ENCODE data around the gene RTCA.
"Not testable (repeated sequence)": the region's sequence is repeated elsewhere in the genome, so short reads cannot be mapped to it uniquely, and the experiment has no call there.

Gene RTCA

DNA sequence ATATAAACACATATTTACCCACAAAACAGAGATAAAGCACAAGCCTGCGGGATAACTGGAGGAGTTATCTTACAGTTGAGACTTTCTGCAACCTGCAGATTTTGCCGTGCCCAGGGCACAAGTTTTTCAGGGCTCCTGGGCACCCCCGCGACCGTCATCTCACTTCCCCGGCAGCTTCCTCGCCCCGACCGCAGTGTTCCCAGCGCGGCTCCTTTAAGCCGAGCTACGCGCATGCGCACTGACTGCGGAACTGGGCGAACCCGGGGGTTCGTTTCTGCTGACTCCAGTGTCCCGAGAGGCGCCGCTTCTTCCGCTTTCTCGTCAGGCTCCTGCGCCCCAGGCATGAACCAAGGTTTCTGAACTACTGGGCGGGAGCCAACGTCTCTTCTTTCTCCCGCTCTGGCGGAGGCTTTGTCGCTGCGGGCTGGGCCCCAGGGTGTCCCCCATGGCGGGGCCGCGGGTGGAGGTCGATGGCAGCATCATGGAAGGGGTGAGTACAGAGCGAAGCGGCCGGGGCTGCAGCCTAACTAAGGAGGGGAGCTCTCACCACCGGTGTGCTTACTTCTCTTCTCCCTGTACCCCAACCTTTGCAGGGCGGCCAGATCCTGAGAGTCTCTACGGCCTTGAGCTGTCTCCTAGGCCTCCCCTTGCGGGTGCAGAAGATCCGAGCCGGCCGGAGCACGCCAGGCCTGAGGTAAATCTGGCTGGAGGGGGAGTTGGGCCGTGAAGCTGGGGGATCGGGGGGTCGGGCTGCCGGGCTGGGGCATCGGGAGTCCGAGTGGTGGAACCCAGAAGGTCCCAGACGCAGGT, at the start of gene RTCA:
TSS of gene RTCA (plus strand) at position 286 of the 810 bp plus-strand sequence. CDS start at position 446, 160 bp downstream.
- DNase-seq (ENCODE audit: low read depth in 1 of 2, low spot score in 1 of 2): peak; percentile 92 to 93

DNA sequence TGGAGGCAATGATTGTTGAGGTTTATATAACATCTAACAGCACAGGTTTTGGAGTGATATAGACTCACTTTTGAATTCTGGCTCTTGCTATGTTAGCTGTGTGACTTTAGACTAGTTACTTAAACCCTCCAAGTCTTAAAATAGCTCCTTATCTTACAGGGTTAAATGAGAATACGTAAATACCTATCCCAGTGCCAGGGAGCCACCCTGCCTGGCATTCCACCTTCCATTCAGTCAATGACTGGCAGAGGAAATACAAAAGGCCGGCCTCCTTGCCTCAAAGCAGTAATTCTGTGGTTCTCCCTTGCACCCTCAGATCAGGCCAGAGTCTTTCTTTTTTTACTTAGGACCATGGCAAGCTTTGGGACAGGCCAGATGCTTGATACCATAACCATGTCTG, 48.2 kb upstream of the RTCA start:
- no peak for DNase-seq (ENCODE audit: low read depth in 1 of 2, low spot score in 1 of 2)

DNA sequence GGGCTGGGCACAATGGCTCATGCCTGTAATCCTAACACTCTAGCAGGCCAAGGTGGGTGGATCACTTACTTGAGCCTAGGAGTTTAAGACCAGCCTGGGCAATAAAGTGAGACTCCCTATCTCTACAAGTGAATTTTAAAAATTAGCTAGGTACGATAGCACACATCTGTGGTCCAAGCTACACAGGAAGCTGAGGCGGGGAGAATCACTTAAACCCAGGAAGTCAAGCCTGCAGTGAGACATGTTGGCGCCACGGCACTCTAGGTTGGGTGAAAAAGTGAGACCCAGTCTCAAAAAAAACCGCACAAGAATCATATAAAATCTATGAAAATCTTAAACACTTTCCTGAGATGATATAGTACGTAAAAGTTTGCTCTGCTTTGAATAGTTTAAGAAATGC, 46.6 kb upstream of the RTCA start:
- no peak for DNase-seq (ENCODE audit: low read depth in 1 of 2, low spot score in 1 of 2)

DNA sequence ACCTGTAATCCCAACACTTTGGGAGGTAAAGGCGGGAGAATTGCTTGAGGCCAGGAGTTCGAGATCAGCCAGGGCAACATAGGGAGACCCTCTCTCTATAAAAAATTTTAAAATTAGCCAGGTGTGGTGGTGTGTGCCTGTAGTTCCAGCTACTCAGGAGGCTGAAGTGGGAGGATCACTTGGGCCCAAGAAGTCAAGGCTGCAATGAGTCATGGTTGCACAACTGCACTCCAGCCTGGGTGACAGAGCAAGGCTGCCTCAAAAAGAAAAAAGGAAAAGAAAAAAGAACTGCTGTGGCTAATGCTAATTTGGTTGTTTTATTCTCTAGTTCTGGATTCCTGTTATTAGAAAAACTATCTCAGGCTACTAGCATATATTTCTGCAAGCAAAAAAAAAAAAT, 46.1 kb upstream of the RTCA start:
- no peak for DNase-seq (ENCODE audit: low read depth in 1 of 2, low spot score in 1 of 2)

DNA sequence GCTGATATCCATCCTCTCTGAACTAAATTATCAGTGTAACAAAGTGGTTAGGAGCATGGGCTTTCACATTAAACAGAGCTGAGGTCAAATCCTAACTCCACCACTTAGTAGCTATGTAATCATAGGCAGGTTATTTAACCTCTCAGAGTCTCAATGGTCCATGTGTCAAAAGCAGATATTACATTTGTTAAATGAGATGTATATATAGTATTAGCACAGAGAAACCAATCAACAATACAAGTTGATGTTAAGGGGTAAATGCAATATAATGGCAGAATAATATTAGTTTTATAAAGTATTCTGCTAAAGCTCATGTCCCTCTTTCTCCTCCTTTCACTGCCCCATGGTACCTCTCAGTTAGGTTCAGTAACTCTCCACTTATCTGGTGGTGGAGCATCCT, 43.6 kb upstream of the RTCA start:
- no peak for DNase-seq (ENCODE audit: low read depth in 1 of 2, low spot score in 1 of 2)

DNA sequence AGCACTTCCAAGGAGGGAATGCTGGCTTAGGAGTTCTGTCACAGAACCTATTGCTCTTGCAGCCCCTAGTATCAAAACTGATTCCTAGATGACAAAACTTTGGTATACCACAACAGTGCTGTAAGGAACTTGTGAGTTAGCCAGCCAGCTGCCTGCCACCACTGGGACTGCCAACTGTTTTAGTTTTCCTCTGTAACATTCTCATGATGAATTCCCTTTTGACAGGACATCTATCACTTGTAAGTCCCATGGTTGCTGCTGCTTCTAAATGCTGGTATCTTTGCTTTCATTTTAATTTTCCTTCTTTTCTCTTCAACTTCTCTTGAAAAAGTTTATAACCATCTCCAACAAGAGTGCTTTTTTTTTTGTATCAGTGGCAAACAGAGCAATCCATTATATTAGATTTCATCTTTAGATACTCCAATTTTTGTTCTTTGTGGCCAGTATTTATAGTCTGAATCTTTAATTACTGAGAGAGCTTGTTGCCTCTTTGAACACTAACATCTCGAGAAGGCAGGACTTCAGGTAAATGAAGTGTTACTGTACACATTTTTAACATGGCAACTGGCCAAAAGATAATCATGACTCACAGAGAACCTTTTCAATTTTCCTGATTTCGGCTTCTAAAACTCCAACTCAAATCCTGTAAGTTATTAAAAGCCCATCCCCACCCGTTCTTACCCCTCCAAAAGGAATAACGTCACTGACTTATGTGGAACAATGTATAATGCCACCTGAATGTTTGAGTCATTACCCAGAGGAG, 36.2 kb upstream of the RTCA start:
- DNase-seq (ENCODE audit: low read depth in 1 of 2, low spot score in 1 of 2): no peak

DNA sequence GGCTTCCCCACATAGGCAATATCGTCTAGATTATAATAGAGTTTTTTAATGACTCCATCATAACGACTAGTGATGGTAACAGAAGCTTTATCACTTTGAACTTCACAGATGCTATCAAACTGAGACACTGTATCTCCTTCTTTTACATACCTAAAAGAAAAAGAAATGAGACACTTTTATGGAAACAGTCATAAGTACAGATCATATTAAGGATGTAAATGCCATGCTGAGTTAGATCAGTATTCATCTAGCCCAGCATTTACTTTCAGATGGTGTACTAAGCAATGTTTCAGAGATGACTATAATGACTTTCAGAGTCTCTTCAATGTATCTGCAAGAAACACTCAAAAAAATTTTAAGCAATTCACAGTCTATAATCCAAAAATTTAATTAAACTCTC, 35.3 kb upstream of the RTCA start:
- no peak for DNase-seq (ENCODE audit: low read depth in 1 of 2, low spot score in 1 of 2)

DNA sequence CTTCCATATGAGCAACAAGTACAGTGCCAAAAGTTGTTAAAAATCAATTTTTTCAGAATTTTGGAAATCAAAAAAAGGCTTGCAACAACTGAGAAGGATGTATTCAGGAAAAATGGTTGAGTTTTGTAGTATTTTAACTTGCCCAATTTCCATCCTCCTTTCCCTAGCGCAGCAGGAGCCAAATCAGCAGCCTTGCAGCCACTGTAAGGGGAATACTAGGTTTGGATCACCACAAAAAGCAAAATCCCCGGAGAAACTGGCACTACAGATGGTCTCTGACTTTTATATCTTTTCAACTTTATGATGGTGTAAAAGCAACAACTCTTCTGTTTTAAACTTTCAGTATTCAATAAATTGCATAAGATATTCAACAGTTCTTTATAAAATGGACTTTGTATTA, 34.3 kb upstream of the RTCA start:
- no peak for DNase-seq (ENCODE audit: low read depth in 1 of 2, low spot score in 1 of 2)

DNA sequence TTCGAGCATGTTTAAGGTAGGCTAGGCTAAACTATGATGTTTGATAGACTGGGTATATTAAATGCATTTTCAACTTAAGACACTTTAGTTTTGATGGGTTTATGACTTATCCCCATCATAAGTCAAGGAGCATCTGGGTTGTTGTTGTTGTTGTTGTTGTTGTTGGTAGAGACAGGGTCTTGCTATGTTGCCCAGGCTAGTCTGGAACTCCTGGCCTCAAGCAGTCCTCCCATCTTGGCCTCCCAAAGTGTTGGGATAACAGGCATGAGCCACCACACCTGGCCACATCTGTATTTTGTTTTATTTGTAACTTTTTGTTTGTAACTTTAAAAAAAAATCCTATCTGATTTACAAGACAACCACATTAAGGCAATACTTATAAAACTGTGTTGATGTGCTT, 33.9 kb upstream of the RTCA start:
- no peak for DNase-seq (ENCODE audit: low read depth in 1 of 2, low spot score in 1 of 2)

DNA sequence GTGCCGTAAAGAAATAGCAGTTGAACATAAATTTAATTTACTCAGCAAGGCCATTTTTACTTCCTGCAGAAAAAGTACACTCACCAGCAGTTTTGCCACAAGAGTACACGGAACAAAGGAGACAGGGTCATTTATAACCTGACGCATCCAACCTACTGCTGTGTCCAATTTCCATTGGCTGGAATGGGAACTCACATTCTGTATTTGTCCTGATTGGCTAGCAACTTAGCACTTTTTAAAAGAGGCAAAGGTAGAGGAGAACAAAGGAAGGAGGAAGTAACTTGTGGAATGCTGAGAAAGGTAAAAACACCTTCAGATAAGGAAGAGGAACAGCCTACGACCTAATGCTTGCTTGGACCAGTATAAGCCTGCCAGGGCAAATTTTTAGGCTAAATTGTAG, 32.5 kb upstream of the RTCA start:
- not testable (repeated sequence) for DNase-seq (ENCODE audit: low read depth in 1 of 2, low spot score in 1 of 2)

DNA sequence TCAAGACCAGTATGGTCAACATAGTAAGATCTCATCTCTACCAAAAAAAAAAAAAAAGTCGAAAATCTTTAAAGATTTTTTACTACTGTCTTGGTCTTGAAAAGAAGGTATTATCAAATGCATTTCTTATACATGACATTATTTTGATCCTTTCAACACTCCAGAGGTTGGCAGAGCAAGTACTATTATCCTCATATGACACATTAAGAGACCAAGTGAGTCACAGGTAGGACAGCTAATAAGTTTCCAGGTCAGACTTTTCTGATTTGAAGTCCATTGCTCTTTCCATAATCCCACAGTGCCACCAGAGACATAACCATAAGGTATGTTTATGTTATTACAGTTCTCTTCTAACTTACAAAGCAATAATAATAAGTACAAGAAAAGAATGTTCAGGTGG, 31.6 kb upstream of the RTCA start:
- DNase-seq (ENCODE audit: low read depth in 1 of 2, low spot score in 1 of 2): no peak

DNA sequence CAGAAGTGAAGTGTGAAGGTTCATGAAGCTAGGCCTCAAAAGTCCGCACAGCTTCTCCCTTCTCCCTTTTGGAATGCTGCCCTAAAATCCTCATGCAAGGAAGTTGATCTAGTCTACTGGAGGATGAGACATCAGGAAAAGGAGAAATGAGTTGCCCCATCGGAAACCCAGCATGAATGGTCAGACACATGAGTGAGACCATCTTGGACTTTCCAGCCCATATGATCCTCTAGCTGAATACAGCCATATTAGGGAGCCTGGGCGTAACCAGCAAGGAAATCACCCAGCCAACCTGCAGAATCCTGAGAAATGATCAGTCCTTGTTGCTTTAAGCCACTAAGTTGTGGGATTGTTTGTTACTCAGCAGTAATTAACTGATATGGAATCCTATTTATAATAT, 28.9 kb upstream of the RTCA start:
- DNase-seq (ENCODE audit: low read depth in 1 of 2, low spot score in 1 of 2): no peak

DNA sequence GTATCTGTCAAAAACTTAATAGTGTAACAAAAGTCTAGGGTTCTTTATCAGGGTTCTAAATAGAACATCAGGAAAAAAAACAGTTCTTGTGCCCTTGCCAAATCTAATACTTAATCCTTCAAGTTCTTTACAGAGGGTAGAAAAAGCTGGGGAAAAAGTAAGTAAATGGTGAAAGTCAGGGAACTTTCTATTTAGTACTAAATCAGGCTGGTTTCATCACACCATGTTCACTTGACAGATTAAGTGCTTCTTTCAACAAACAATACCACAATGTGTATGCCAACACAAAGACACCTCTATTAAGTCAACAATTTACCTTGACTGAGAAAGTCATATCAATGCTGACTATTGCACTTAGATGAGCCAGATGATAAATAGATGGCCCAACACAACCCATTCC, 26.1 kb upstream of the RTCA start:
- DNase-seq (ENCODE audit: low read depth in 1 of 2, low spot score in 1 of 2): no peak

DNA sequence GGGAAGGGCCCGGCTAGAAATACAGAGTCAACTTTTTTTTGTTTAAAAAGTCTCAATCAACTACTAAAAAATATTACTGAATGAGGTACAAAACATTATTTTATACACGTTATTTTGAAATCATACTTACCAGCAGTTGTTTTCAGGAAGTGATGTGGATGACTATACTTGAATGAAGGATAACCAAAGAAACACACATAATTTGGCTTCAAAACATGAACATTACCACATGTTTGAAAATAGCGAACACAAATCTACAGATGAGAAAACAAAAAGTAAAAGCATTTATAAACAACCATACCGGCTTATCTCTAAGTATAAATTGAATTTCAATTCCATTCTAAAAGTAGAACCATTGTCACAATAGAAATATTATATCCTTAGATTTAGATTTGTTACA, 25.4 kb upstream of the RTCA start:
- DNase-seq (ENCODE audit: low read depth in 1 of 2, low spot score in 1 of 2): no peak

DNA sequence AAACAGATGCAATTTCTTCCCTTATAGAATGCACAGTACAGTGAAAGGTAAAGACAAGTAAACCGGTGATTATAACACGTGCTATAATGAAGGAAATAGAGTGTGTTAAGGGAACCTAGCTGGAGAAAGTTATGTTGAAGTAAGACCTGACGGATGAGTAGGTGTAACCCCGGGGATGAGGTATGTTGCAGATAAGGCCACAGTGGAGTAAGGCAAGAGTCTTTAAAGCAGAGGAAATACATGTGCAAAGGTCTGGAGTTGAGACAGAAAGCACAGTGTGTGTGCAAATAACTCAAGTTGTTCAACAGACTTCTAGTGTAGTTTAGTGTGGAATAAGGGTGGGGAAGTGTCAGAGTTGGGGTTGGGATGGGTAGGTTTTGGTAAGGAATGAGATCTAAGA, 19.3 kb upstream of the RTCA start:
- DNase-seq (ENCODE audit: low read depth in 1 of 2, low spot score in 1 of 2): no peak

DNA sequence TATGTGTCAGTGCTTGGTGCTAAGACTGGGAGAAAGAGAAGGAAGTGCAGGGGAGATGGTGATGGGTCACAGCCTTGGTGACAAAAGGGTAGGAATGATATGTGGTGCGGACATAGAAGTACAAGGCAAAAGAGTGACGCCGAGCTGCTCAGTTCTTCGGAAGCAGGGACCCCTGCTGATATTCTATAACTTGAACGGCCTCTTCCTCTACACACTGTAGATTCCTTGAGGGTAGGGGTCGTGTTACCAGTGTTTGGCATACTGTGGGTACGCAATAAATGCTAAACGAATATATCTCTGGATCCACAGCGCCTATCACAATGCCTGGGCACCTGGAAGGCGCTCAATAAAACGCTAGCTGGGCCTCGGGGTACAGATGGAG, 16.9 kb upstream of the RTCA start:
- no peak for DNase-seq (ENCODE audit: low read depth in 1 of 2, low spot score in 1 of 2)

DNA sequence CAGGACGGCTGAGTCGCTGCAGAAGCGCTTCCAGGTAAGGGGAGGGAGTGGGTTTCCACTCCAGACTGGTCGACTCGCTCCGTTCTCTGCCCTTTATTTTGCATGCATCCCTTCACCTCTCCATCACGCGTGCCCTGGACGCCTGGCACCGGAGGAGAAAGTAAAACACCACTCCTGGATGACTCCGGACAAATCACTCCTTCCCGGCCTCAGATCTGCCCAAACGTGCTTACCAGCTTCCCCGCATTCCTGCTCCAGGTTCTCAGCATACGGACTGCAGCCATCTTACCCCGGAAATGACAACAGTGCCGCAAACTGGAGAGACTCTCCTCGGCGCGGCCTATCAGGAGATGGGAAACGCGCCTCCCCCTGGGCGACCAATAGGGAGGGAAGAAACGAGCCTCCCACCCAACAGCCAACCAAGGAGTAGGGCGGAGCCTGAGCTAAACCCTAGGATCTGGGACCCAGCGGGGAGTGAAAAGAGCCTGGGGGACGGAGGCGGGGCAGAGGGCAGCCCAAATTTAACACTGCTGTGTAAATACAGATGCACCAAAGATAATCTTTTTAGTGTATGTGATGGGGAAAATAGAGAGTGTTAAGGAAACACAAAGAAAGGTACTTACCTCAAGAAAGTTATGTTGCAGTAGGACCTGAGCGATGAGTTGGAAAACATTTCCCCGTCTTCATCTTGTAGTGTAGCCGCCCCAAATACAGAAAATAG, 16.3 kb upstream of the RTCA start, which contains the start of gene DBT:
TSS of gene DBT (minus strand) at position 298 of the 721 bp plus-strand sequence. CDS start at position 284, 14 bp downstream.
- peak; percentile 80 to 84 for DNase-seq (ENCODE audit: low read depth in 1 of 2, low spot score in 1 of 2)

DNA sequence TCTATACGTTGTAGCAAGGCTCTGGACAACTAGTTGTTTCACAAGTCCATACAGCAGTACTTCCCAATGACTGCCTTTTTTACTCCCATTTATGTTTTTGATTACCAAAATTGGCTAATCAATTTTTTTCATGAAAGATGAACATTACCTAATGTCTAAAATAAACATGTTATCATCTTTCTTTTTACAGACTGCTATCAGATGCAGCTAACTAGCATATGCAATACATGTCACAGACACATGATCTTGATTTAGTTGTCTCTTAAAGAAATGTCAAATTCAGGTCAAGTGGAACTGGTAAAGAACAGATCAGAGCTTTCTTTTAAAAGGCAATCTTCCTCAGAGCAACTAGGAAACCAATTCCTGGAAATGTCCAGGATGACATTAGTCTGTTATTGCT, 15.8 kb upstream of the RTCA start:
- no peak for DNase-seq (ENCODE audit: low read depth in 1 of 2, low spot score in 1 of 2)

DNA sequence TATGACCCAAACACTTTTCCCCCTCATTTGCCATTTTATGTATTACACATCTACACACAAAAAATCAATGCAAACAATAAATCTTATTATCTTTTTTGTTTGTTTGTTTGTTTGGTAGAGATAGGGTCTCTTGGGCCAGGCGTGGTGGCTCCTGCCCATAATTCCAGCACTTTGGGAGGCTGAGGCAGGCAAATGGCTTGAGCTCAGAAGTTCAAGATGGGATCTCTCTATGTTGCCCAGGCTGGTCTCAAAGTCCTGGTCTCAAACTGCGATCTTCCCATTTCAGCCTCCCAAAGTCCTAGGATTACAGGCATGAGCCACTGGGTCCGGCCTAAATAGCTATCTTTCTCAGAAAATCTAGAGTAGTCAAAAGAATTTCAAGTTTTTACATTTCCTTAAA, 15.2 kb upstream of the RTCA start:
- no peak for DNase-seq (ENCODE audit: low read depth in 1 of 2, low spot score in 1 of 2)

DNA sequence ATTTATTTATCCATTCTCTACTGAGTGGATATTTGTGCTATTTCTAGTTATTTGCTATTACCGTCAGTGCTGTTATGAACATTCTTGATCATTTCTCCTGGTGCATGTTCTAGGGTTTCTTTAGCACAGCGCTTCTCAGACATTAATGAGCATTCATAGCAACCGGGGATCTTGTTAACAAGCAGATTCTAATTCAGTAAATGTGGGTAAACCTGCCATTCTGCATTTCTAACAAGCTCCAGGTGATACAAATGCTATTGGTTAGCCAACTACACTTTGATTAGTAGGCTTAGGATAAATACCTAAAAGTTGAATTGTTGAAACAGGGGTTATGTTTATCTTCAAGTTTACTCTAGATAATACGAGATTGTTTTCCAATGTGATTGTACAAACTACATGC, 13.1 kb upstream of the RTCA start:
- DNase-seq (ENCODE audit: low read depth in 1 of 2, low spot score in 1 of 2): no peak

DNA sequence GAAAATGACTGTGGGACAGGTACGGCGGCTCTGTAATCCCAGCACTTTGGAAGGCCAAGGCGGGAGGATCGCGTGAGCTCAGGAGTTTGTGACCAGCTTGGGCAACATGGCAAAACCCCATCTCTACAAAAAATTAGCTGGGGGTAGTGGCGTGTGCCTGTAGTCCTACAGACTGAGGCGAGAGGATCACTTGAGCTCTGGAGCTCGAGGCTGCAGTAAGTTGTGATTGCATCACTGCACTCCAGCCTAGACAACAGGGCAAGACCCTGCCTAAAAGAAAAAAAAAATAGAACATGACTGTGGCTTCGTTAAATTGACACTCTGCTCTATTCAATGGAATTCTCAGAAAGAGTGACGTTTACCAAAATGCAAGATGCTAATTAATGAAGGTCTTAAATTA, 12.5 kb upstream of the RTCA start:
- no peak for DNase-seq (ENCODE audit: low read depth in 1 of 2, low spot score in 1 of 2)

DNA sequence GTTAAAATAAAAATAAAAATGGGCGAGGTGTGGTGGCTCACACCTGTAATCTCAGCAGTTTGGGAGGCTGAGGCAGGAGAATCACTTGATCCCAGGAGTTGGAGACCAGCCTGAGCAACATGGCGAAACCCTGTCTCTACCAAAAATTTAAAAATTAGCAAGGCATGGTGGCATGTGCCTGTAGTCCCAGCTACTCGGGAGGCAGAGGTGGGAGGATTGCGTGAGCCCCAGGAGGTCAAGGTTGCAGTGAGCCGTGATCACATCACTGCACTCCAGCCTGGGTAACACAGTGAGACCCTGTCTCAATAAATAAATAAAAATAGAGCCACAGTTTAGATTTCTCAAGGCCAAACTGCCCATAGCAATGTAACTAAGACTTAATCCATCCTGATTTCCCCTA, 9.7 kb upstream of the RTCA start:
- DNase-seq (ENCODE audit: low read depth in 1 of 2, low spot score in 1 of 2): not testable (repeated sequence)
